ENCODE data around the gene FFAR4. TPM values are rescaled to one million over a fixed set of nuclear protein-coding genes. Genes with fewer than 3 reads are reported as not detected.

Gene FFAR4
- total and polyA plus RNA-seq, 2 experiments from 2014 or later = 0.06 TPM; not detected in 1

DNA sequence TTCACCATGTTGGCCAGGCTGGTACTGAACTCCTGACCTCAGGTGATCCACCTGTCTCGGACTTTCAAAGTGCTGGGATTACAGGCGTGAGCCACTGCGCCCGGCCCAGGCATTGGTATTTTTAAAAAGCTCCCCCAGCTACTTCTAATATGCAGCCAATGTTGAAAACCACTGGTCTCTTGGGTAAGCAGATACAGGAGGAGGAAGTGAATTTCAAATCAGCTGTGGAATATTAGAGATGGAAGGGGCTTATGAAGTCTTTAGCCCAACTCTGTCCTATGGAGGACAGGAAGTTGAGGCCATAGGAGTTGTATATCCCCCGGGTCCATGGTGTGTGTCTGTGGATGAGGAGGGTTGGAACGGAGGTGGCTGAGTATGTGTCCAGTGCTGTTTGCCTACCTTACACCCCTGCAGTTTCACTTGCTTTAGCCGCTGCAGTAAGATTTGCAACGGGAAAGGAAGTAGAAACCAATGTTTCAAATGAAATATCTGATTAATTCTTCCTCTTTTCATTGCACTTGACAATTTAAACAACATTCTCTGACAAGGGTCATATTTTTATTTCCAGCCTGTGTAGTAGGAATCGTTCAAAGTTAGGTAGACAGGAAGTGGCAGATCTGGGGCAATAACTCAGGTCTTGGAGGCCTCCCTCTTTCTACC, 49.2 kb downstream of the FFAR4 start:
- no peak for TF ChIP-seq ZNF114 (CRISPR knock-in tag; IDR thresholded peaks at IDR 0.05)
- TF ChIP-seq, protein P1, sequence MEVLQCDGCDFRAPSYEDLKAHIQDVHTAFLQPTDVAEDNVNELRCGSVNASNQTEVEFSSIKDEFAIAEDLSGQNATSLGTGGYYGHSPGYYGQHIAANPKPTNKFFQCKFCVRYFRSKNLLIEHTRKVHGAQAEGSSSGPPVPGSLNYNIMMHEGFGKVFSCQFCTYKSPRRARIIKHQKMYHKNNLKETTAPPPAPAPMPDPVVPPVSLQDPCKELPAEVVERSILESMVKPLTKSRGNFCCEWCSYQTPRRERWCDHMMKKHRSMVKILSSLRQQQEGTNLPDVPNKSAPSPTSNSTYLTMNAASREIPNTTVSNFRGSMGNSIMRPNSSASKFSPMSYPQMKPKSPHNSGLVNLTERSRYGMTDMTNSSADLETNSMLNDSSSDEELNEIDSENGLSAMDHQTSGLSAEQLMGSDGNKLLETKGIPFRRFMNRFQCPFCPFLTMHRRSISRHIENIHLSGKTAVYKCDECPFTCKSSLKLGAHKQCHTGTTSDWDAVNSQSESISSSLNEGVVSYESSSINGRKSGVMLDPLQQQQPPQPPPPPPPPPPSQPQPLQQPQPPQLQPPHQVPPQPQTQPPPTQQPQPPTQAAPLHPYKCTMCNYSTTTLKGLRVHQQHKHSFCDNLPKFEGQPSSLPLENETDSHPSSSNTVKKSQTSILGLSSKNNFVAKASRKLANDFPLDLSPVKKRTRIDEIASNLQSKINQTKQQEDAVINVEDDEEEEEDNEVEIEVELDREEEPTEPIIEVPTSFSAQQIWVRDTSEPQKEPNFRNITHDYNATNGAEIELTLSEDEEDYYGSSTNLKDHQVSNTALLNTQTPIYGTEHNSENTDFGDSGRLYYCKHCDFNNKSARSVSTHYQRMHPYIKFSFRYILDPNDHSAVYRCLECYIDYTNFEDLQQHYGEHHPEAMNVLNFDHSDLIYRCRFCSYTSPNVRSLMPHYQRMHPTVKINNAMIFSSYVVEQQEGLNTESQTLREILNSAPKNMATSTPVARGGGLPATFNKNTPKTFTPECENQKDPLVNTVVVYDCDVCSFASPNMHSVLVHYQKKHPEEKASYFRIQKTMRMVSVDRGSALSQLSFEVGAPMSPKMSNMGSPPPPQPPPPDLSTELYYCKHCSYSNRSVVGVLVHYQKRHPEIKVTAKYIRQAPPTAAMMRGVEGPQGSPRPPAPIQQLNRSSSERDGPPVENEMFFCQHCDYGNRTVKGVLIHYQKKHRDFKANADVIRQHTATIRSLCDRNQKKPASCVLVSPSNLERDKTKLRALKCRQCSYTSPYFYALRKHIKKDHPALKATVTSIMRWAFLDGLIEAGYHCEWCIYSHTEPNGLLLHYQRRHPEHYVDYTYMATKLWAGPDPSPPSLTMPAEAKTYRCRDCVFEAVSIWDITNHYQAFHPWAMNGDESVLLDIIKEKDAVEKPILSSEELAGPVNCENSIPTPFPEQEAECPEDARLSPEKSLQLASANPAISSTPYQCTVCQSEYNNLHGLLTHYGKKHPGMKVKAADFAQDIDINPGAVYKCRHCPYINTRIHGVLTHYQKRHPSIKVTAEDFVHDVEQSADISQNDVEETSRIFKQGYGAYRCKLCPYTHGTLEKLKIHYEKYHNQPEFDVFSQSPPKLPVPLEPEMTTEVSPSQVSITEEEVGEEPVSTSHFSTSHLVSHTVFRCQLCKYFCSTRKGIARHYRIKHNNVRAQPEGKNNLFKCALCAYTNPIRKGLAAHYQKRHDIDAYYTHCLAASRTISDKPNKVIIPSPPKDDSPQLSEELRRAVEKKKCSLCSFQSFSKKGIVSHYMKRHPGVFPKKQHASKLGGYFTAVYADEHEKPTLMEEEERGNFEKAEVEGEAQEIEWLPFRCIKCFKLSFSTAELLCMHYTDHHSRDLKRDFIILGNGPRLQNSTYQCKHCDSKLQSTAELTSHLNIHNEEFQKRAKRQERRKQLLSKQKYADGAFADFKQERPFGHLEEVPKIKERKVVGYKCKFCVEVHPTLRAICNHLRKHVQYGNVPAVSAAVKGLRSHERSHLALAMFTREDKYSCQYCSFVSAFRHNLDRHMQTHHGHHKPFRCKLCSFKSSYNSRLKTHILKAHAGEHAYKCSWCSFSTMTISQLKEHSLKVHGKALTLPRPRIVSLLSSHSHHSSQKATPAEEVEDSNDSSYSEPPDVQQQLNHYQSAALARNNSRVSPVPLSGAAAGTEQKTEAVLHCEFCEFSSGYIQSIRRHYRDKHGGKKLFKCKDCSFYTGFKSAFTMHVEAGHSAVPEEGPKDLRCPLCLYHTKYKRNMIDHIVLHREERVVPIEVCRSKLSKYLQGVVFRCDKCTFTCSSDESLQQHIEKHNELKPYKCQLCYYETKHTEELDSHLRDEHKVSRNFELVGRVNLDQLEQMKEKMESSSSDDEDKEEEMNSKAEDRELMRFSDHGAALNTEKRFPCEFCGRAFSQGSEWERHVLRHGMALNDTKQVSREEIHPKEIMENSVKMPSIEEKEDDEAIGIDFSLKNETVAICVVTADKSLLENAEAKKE (CRISPR knock-in tag; IDR thresholded peaks at IDR 0.05) = no peak
- TF ChIP-seq, protein P2, sequence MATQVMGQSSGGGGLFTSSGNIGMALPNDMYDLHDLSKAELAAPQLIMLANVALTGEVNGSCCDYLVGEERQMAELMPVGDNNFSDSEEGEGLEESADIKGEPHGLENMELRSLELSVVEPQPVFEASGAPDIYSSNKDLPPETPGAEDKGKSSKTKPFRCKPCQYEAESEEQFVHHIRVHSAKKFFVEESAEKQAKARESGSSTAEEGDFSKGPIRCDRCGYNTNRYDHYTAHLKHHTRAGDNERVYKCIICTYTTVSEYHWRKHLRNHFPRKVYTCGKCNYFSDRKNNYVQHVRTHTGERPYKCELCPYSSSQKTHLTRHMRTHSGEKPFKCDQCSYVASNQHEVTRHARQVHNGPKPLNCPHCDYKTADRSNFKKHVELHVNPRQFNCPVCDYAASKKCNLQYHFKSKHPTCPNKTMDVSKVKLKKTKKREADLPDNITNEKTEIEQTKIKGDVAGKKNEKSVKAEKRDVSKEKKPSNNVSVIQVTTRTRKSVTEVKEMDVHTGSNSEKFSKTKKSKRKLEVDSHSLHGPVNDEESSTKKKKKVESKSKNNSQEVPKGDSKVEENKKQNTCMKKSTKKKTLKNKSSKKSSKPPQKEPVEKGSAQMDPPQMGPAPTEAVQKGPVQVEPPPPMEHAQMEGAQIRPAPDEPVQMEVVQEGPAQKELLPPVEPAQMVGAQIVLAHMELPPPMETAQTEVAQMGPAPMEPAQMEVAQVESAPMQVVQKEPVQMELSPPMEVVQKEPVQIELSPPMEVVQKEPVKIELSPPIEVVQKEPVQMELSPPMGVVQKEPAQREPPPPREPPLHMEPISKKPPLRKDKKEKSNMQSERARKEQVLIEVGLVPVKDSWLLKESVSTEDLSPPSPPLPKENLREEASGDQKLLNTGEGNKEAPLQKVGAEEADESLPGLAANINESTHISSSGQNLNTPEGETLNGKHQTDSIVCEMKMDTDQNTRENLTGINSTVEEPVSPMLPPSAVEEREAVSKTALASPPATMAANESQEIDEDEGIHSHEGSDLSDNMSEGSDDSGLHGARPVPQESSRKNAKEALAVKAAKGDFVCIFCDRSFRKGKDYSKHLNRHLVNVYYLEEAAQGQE (IDR thresholded peaks at IDR 0.05; ENCODE audit: unreplicated experiment) = no peak
- TF ChIP-seq EZH2 (IDR thresholded peaks at IDR 0.05; ENCODE audit: low read depth, unreplicated experiment) = no peak
- no peak for TF ChIP-seq NANOG (IDR thresholded peaks at IDR 0.05; ENCODE audit: borderline replicate concordance)
- TF ChIP-seq EZH2phosphoT487 (IDR thresholded peaks at IDR 0.05; ENCODE audit: unreplicated experiment) = no peak
- TF ChIP-seq, protein P3, sequence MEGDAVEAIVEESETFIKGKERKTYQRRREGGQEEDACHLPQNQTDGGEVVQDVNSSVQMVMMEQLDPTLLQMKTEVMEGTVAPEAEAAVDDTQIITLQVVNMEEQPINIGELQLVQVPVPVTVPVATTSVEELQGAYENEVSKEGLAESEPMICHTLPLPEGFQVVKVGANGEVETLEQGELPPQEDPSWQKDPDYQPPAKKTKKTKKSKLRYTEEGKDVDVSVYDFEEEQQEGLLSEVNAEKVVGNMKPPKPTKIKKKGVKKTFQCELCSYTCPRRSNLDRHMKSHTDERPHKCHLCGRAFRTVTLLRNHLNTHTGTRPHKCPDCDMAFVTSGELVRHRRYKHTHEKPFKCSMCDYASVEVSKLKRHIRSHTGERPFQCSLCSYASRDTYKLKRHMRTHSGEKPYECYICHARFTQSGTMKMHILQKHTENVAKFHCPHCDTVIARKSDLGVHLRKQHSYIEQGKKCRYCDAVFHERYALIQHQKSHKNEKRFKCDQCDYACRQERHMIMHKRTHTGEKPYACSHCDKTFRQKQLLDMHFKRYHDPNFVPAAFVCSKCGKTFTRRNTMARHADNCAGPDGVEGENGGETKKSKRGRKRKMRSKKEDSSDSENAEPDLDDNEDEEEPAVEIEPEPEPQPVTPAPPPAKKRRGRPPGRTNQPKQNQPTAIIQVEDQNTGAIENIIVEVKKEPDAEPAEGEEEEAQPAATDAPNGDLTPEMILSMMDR (conservative IDR thresholded peaks at IDR 0.05; ENCODE audit: low read depth in 2 of 2) = no peak
- TF ChIP-seq POLR2AphosphoS5 (IDR thresholded peaks at IDR 0.05; ENCODE audit: low read depth) = no peak
- no peak for TF ChIP-seq ZNF331 (CRISPR knock-in tag; IDR thresholded peaks at IDR 0.05; ENCODE audit: low read depth)
- peaks cover 2% of the 10 kb centered on the region for H3K27me3 Mint-ChIP-seq (ENCODE audit: insufficient read depth, low read depth, poor library complexity)

More for the DNA sequence above, 49.2 kb downstream of the FFAR4 start:
- no peak for DNase-seq (ENCODE audit: low spot score)
- H3K79me2 ChIP-seq (replicated peaks; ENCODE audit: insufficient read depth) = no peaks in the 10 kb centered on the region
- H3F3A ChIP-seq (replicated peaks; ENCODE audit: low read depth) = no peaks in the 10 kb centered on the region
- no peaks in the 10 kb centered on the region for H3K36me3 ChIP-seq (ENCODE audit: insufficient read depth)
- no peaks in the 10 kb centered on the region for H3K9me3 Mint-ChIP-seq
- peaks cover 11% of the 10 kb centered on the region for H3K4me1 Mint-ChIP-seq
- no peak for ATAC-seq
- H3K27me3 ChIP-seq (ENCODE audit: insufficient read depth) = no peaks in the 10 kb centered on the region
- H3K27ac ChIP-seq (ENCODE audit: low read depth) = no peak overlapping the region
- no peak overlapping the region for H3K4me3 Mint-ChIP-seq
- no peak overlapping the region for H3K27ac Mint-ChIP-seq
- no peaks in the 10 kb centered on the region for H3K36me3 Mint-ChIP-seq (ENCODE audit: low read depth)
- H3K4me1 ChIP-seq (ENCODE audit: insufficient read depth) = no peaks in the 10 kb centered on the region; the same call in 1 of the 2 replicates
- H2AFZ ChIP-seq = no peak overlapping the region
- H3K9me2 ChIP-seq (ENCODE audit: insufficient read depth) = no peaks in the 10 kb centered on the region
- no peak overlapping the region for H3K4me3 ChIP-seq
- no peak overlapping the region for H3K4me2 ChIP-seq
- no peaks in the 10 kb centered on the region for H4K20me1 ChIP-seq (replicated peaks; ENCODE audit: insufficient read depth)
